Measurements from ENCODE around the gene NET1.
A peak's percentile ranks its signal among the peaks of the same experiment; 100 is the strongest.

The NET1 gene

DNA sequence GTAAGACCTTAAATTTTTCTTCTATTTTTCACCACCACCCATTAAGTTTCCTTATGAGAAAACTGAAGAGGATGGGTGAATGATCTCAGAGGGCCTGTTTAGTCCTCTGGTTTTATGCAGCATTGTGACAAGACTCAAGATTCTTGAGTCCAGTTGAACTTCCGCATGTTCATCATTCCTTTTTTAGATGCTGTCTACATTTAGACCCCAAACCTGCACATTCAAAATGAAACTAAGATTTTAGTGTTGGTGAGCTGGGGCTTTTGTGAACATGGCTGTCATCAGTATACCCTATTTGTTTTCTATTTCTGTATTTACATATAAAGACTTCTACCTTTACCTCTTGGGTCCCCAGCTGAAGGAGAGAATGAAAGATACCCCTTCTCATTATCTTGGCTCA lies 31.1 kb downstream of the NET1 start:
- DNase-seq: no peak

DNA sequence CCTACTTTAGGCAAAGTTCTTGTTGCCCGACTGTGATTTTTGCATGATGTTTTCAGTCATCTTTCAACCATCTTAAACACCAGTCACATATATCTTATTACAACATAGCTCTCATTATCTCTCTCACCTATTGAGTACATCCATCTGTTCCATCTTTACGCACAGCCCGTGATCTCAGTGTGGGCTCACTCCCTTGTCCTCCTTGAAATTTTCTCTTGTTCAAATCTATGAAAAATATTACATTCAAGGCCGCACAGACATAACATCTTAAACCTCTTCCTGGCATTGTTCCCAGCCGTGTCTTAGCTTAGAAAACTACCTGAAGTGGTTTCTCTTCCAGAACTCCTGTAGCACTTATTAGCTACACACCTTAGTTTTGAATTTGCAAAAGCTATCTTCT lies 32.6 kb downstream of the NET1 start:
- DNase-seq: no peak

- peak; percentile 85 for DNase-seq
Measured at GRCh38 chr10:5446390-5446926, 34.1 kb downstream of the NET1 start.

GRCh38 chr10:5447056-5447455 lies 34.7 kb downstream of the NET1 start:
- no peak for DNase-seq

DNA sequence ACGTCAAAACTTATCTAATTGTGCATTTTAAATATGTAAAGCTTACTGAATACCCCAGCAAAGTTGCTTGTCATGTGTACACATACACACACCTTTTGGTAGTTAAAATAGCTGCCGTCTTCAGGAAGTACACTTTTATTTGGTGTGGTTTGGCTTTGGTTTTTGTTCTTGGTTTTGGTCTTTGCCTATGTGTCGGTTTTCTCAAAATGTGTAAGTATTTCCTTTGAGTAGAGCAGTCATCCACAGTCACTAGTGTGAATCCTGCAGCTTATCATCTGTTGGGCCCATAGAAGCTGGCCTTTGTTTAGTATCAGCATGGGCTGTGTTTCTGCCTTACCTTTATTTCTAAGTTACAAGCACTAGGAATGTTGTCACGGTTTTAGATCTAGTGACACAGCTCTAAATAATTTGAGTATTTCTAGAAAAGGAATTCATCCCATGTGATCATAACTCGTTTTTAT lies 35.3 kb downstream of the NET1 start:
- DNase-seq: no peak

GRCh38 chr10:5448333-5449001 lies 36.1 kb downstream of the NET1 start:
- no peak for DNase-seq

DNA sequence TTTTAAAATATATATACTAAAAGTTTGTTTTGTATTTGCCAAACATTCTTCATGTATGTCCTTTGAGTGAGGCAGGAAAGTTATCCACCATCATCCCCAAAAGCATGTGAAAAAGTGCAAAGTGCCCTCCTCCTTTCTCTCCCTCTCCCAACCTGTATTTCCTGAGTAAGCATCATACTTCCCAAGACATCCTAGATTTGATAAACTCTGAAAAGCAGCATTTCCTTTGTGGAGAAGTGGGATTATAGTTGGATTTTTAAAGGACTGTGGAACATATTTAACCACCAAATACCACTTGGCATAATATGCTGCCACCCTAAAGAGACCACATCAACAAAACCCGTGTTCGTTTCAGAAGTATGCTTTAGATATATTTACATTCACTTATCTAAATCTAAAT lies 36.9 kb downstream of the NET1 start:
- DNase-seq: no peak

- DNase-seq: peak; percentile 81
Measured at GRCh38 chr10:5449823-5450222, 37.5 kb downstream of the NET1 start.

DNA sequence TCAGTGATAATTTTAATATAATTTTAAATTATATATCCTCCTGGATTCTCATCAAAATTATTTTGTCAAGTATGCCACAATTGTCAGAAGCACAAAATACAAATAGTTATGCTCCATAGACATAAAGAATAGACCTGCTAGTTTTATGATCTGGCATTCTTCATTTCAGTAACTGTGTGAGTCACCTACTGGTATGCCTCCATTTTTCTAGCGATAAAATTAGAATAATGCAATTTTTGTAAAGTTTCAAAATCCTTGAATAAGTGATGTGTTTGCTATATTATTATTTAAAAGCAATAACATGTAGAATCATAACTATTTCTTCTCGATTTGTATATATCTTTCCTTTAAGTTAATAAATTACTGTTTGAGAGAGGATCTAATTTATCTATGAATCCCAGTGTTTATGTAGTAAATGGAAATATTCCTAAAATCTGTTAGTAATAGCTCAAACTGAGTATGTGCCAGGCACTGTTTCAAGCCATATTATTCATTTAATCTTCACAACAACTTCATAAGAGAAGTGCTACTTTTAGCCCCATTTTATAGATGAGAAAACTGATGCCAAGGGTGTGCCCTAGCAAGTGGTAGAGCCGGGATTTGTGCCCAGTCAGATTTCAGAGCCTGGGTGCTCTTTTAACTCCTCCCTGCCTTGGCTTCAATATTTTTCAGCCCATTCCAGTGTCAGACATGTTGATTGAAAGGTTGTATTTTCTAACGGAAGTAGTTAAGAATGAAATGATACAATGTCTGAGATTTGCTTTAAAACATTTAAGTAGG lies 38.4 kb downstream of the NET1 start:
- DNase-seq: no peak

GRCh38 chr10:5453749-5454489 lies 41.6 kb downstream of the NET1 start:
- no peak for DNase-seq

GRCh38 chr10:5456563-5456962 lies 44.2 kb downstream of the NET1 start:
- no peak for DNase-seq

DNA sequence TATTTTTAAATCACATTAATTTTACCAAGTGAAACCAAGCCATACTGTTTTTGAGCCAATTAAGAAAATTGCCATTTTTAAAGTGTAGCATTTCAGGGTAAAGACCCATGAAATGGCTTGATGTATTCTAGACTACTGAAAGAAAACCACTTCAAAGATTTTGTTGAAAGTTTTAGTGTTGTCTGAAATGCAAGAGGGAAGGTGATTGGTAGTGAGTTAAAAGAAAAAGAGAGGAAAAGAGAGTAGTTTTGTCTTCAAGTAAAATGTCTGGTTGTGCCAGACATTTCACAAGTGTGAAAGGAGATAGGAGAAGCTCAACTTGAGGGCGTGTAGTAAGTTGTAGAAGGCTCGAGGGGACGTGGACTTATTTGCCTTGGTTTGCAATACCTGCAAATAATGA lies 45.4 kb downstream of the NET1 start:
- no peak for DNase-seq

DNA sequence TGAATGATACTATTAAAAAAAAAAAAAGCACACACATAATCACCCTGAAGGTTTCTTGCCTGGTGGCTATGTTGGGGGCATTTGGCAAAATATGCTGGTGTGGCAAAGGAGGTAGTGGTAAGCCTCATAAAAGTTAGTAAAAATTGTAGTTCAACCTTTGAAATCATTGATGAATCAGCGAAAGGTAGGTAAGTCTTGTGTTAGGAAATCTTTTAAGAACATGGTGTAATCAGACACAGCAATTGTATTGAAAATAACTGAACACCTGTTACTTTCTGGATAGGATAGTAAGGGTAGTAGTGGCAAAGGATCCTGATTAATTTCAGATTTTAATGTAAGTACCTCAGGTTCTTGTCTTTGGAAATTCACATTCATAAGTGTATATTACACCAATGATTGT lies 46.1 kb downstream of the NET1 start:
- no peak for DNase-seq

DNA sequence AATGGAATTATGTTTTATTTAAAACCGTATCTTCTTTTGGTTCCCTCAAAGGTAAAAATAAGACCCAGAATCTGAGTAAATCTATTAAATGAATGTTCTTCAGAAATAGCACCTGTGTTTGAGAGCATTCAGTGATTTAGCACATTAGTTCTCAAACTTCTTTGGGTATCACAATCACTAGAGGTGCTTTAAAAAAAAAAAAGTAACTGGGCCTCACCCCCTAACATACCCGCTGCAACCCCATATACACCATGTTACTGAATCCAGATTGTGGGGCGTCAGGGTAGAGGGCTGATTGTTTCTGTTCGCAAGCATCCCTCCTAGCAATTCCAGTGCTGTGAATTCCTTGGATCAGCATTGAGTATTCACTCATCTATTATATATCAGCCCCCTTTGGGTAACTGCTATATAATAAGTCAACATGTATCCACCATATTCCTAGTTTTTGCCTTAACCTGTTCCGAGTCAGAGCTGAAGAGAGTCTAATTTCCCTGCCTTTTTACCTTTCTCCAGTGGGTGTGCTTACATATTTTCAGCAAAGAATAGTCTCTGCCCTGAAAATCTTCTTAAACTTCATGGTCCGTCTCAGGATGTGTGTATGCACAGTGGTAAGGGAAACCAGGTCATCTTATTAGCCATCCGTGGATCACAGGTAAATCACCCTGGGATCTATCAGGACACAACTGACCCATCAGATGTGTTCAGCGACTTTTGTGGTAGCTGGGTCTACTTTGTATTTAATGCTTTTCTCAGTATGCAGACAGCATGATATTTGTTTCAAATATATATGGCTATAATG lies 46.8 kb downstream of the NET1 start:
- no peak for DNase-seq

GRCh38 chr10:5460468-5461202 lies 48.3 kb downstream of the NET1 start:
- DNase-seq: no peak

- no peak for DNase-seq
Measured at GRCh38 chr10:5461203-5461588, 48.8 kb downstream of the NET1 start.

GRCh38 chr10:5461914-5462840 lies 49.8 kb downstream of the NET1 start:
- DNase-seq: peak; percentile 86

- no peak for DNase-seq
Measured at GRCh38 chr10:5462841-5463293, 50.5 kb downstream of the NET1 start.

GRCh38 chr10:5464546-5464945 lies 52.2 kb downstream of the NET1 start:
- DNase-seq: no peak

DNA sequence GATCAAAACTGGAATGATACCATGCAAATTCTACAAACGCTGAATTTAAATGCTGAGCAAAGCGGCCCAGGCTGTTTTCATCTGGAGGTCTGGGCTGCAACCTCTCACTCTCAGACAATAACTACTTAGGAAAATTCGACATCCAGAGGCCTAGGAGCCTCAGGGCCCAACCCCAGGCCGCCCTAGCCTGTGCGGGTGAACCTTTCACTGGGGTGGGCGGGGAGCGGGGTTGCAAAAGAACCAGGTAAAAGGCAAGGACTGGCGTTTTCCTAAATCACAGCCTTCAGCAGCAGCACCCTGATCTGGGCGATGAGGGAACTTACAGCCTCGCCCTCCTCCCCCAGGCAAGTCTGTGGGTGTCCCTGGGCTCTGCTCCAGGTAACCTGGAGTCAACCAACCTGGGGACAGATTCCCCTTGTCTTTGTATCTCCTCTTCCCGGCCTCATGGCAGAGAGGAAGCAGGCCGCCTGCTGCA lies 53.7 kb downstream of the NET1 start:
- DNase-seq: no peak

Data from GF-D8 (cell line).